Adrenal gland (tissue), 5 donors: ENCODE data around the gene DSCAML1.

Experiments
- CTCF ChIP-seq, 6 experiments: fragments of 450-650 bp in 4 of 6; fragments of 200-600 bp in 2 of 6; sonication (generic) in 1 of 6; IDR thresholded peaks; 1 replicate in 5 of 6; 2 replicates in 1 of 6; pipeline versions ENCODE4 v1.5.1 to v1.8.0; 2016 to 2021; ENCODE audit warnings: antibody characterized with exemption in 6 of 6, mild to moderate bottlenecking in 2 of 6, moderate library complexity in 1 of 6
- POLR2A ChIP-seq, 2 donors: fragments of 450-650 bp; IDR thresholded peaks; one replicate each; pipeline ENCODE4 v1.6.1; 2017; ENCODE audit warnings: antibody characterized with exemption in 2 of 2, mild to moderate bottlenecking in 2 of 2, moderate library complexity in 1 of 2
- donor health status: DM: no; HTN: no; CAD: no.

GRCh38 chr11:117837791-117838190 is 40.8 kb upstream of the DSCAML1 start:
- TF ChIP-seq CTCF (IDR thresholded peaks at IDR 0.05) (no peak), POLR2A (IDR thresholded peaks at IDR 0.05) (no peak)
